ENCODE measurements around the gene ENHO. TPM values are rescaled to one million over a fixed set of nuclear protein-coding genes. Genes with fewer than 3 reads are reported as not detected.

Gene ENHO
- total and polyA plus RNA-seq, 12 donors: 0.32 to 1.2 (median 0.46) TPM; not detected in 4

- Histone ChIP-seq H3K4me3 (no peak overlapping the region), H3K36me3 (no peaks in the 10 kb centered on the region), H3K9me3 (no peaks in the 10 kb centered on the region), H3K27ac (no peak overlapping the region), H3K27me3 (no peaks in the 10 kb centered on the region), H3K4me1 (peaks cover 0 to 5% (median 0%) of the 10 kb centered on the region in 9 donors)
- intact Hi-C loops (cut with DNase I): no loop called here
- DNase-seq (no peak), ATAC-seq (no peak)
- WGBS, 2 donors: 39 to 54% methylated on average over 3 of the region's 3 CpGs
- no peak for TF ChIP-seq CTCF (IDR thresholded peaks at IDR 0.05)
Measured at GRCh38 chr9:34475097-34475496, 47.7 kb downstream of the ENHO start.

Other genes starting within 250 kb of the ENHO start
- 1 to 10 TPM in 1 of 10 donors, under 1 TPM in 9; 0.25 to 1.2 (median 0.50) TPM for gene KIF24, start 193.7 kb downstream of the ENHO start, total RNA-seq
- under 1 TPM; 0.29 to 0.43 TPM for gene KIF24, start 193.7 kb downstream of the ENHO start, polyA plus RNA-seq
- 10 to 100 TPM; 14.4 to 24.8 (median 18.4) TPM for gene NUDT2, start 193.4 kb downstream of the ENHO start, total RNA-seq
- gene NUDT2, start 193.4 kb downstream of the ENHO start, polyA plus RNA-seq: 10 to 100 TPM; 17.2 to 28.9 TPM
- 1 to 10 TPM; 4.9 to 9.1 (median 7.1) TPM for gene MYORG, start 146.1 kb downstream of the ENHO start, total RNA-seq
- 1 to 10 TPM; 1.3 to 4.8 TPM for gene MYORG, start 146.1 kb downstream of the ENHO start, polyA plus RNA-seq
- 10 to 100 TPM; 18.9 to 38.6 (median 27.9) TPM for gene FAM219A, start 64.4 kb downstream of the ENHO start, total RNA-seq
- 10 to 100 TPM; 15.1 to 20.7 TPM for gene FAM219A, start 64.4 kb downstream of the ENHO start, polyA plus RNA-seq
- under 1 TPM in 2 of 10 donors, not detected in 8; 0.09 to 0.18 TPM for gene DNAI1, start 64.2 kb downstream of the ENHO start, total RNA-seq
- gene DNAI1, start 64.2 kb downstream of the ENHO start, polyA plus RNA-seq: under 1 TPM in 1 of 2 donors, not detected in 1; 0.28 TPM
- gene CNTFR, start 66.7 kb upstream of the ENHO start, total RNA-seq: 1 to 10 TPM in 9 of 10 donors, under 1 TPM in 1; 0.76 to 6.2 (median 2.9) TPM
- 1 to 10 TPM; 2.9 to 5.0 TPM for gene CNTFR, start 66.7 kb upstream of the ENHO start, polyA plus RNA-seq
- 10 to 100 TPM; 29.2 to 48.5 (median 39.2) TPM for gene RPP25L, start 89.1 kb upstream of the ENHO start, total RNA-seq
- gene RPP25L, start 89.1 kb upstream of the ENHO start, polyA plus RNA-seq: 10 to 100 TPM; 34.3 to 51.0 TPM
- 100 to 1,000 TPM; 113 to 143 (median 129) TPM for gene DCTN3, start 97.5 kb upstream of the ENHO start, total RNA-seq
- gene DCTN3, start 97.5 kb upstream of the ENHO start, polyA plus RNA-seq: 100 to 1,000 TPM in 1 of 2 donors, 10 to 100 TPM in 1; 30.5 to 118 TPM
- gene ARID3C, start 106.1 kb upstream of the ENHO start, total RNA-seq: not detected
- gene ARID3C, start 106.1 kb upstream of the ENHO start, polyA plus RNA-seq: not detected
- gene SIGMAR1, start 114.8 kb upstream of the ENHO start, total RNA-seq: 10 to 100 TPM; 15.8 to 31.7 (median 22.3) TPM
- 10 to 100 TPM; 23.8 to 54.0 TPM for gene SIGMAR1, start 114.8 kb upstream of the ENHO start, polyA plus RNA-seq
- gene GALT, start 123.7 kb upstream of the ENHO start, total RNA-seq: 10 to 100 TPM; 34.7 to 65.0 (median 44.2) TPM
- gene GALT, start 123.7 kb upstream of the ENHO start, polyA plus RNA-seq: 10 to 100 TPM; 20.8 to 82.2 TPM
- gene IL11RA, start 129.2 kb upstream of the ENHO start, total RNA-seq: 10 to 100 TPM; 45.2 to 53.7 (median 48.1) TPM
- gene IL11RA, start 129.2 kb upstream of the ENHO start, polyA plus RNA-seq: 10 to 100 TPM; 26.9 to 30.0 TPM
- under 1 TPM in 1 of 10 donors, not detected in 9; 0.44 TPM for gene CCL27, start 139.7 kb upstream of the ENHO start, total RNA-seq
- gene CCL27, start 139.7 kb upstream of the ENHO start, polyA plus RNA-seq: under 1 TPM in 1 of 2 donors, not detected in 1; 0.45 TPM
- 10 to 100 TPM in 1 of 10 donors, 1 to 10 TPM in 1, under 1 TPM in 3, not detected in 5; 0.47 to 19.9 (median 0.87) TPM for gene CCL19, start 168.3 kb upstream of the ENHO start, total RNA-seq
- gene CCL19, start 168.3 kb upstream of the ENHO start, polyA plus RNA-seq: 1 to 10 TPM; 1.6 to 4.9 TPM
- 10 to 100 TPM in 7 of 10 donors, 1 to 10 TPM in 3; 1.3 to 31.1 (median 14.7) TPM for gene CCL21, start 187.1 kb upstream of the ENHO start, total RNA-seq
- gene CCL21, start 187.1 kb upstream of the ENHO start, polyA plus RNA-seq: 10 to 100 TPM; 21.7 to 44.5 TPM